Hippocampal formation (tissue), 2 donors: ENCODE measurements around the gene SMARCC2.

Experiments used
- DNase-seq, 2 donors: peaks; one replicate each; lab custom pipeline; 2025; lab: John Stamatoyannopoulos, UW

SMARCC2 gene

DNA sequence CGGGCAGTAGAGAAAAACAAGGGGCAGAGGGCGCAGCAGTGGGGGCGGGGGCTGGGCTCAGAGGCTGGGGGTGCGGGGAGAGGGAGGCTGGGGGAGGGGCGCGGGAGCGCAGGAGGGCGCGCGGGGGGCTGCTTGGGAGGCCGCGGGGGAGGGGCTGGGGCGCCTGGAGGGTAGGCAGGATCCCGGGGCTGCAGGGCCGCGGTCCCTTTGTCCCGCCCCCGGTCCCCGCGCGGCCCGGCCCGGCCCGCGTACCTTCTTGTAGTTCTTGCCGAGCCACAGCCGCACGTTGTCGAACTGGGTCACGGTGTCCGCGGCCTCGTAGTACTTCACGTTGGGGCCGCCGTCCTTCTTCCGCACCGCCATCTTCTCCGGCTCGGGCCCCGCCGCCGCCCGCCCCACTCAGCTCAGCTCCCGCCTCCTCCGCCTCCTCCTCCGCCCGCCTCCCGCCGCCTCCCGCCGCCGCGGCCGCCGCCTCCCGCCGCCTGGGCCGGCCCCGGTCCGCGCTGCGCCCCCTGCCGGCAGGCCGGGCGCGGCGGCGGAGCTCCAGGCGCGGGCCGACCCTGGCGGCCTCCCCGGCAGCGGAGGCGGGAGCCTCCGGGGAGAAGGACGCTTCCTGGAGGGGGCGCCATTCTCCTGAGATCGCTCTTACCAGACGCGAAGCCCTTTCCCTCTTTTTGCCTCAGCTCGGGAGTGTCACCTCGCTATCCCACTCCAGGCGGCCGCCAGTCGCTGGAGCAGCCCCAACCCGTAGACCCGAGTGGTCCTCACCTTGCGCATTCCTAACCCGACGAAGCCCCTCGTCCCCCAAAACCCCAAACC, at the start of gene SMARCC2:
Gene SMARCC2, minus strand, starts transcription at position 385 of the 819 bp plus-strand sequence. Its CDS starts 22 bp downstream, at position 363.
- peak; percentile 63 to 69 for DNase-seq

DNA sequence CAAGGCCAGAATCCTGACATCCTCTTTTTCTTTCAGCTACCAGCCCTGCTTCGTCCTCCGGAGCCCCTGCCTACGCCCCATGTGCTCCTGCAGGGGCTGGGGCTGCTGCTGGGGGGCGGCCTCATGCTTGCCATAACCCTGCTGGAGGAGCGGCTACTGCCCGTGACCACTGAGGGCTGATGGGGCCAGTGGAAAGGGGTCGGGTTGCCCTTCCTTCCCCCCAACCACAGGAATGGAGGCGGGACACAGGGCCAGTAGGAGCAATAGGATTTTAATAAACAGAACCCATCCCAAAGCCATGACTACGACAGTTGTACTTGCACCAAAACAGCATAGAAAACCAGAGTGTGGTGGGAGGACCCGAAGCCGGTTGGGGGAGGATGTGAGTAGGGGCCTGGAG, 48.3 kb upstream of the SMARCC2 start:
- DNase-seq = no peak

DNA sequence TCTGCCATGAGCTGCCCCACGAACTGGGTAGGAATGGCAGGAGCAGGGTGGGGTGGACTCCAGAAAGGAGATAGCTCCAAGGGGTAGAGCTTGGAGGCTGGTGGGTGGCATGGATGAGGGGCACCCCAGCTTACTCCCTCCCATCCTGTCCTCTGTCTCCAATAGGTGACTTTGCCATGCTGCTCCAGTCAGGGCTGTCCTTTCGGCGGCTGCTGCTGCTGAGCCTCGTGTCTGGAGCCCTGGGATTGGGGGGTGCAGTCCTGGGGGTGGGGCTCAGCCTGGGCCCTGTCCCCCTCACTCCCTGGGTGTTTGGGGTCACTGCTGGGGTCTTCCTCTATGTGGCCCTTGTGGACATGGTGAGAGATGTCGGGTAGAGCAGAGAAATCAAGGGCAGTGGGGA, 47.7 kb upstream of the SMARCC2 start:
- DNase-seq = no peak

DNA sequence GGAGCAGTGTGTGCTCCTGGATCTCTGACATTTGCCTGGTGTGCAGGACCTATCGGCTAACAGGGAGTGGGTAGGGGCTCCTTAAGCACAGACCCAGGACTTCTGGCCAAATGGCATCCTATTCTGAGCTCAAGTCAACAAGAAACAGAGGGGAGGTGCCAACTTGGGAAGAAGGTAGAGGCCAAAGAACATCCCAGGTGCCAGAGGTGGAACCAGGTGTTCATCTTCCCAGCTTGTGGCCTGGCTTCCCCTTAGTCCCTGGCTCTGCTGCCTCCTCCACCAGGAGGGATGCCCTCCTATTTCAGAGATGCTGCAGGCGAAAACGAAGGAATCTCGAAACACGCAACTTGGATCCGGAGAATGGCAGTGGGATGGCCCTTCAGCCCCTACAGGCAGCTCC, 46.8 kb upstream of the SMARCC2 start:
- no peak for DNase-seq

DNA sequence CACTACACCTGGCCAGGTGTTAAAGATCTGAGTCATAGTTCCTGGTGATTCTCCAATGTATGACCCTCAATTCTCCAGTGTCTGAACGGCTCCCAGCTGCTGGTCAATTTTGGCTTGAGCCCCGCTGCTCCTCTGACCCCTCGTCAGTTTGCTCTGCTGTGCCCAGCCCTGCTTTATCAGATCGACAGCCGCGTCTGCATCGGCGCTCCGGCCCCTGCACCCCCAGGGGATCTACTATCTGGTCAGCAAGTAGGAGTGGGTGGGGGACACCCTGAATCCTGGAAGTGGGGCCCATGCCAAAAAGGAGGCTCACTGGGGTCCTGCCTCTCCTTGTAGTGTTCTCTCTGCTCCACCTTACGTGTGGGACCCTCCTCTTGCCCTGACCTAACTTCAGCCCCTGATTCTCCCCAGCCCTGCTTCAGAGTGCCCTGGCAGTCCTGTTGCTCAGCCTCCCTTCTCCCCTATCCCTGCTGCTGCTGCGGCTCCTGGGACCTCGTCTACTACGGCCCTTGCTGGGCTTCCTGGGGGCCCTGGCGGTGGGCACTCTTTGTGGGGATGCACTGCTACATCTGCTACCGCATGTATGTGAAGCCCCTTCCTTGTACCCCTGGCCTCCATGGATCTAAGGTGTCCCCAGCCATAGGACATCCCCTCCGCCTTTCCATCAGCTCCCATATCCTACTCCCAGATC, 45.6 kb upstream of the SMARCC2 start:
- DNase-seq = no peak

DNA sequence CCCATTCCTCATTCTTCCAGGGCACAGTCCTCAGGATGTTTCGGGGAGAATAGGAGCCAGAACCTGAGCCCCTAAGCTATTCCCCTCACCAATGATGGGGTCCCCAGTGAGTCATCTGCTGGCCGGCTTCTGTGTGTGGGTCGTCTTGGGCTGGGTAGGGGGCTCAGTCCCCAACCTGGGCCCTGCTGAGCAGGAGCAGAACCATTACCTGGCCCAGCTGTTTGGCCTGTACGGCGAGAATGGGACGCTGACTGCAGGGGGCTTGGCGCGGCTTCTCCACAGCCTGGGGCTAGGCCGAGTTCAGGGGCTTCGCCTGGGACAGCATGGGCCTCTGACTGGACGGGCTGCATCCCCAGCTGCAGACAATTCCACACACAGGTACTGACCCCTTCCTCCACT, 41.9 kb upstream of the SMARCC2 start:
- DNase-seq = no peak

DNA sequence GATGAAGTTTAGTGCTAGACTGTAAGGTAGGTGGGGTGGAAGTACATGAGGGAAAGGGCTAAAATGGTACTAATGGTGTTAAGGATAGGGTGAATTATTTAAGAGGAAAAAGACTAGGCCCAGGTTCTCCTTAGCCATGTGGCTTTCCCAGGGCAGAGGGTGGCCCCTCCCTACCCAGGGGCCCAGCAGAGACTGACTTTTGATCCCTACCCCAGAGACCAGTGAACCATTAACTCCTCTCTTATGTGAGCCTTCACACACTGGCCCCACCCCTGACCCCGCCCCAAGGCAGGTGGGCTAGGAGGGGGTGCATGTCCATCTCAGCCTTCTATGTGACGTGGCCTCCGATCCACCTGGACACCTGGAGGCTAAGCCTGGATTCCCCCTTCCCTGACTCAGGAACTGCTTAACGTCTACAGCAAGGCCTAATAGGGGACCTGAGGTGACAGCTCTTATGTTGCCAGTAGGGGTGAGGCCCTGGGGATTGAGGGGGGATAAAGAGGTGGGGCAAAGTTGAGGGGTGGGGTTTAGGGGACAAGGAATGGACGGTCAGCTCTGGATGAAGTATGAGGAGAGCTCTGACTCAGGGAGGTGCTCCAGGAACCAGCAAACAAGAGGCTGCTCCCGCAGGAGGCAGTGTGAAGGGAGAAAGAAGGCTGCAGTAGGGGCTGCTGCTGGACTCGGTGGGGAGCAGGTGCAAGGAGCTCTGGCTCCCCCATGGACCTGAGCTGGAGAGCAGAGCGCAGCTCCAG, 41.3 kb upstream of the SMARCC2 start:
- DNase-seq = no peak

DNA sequence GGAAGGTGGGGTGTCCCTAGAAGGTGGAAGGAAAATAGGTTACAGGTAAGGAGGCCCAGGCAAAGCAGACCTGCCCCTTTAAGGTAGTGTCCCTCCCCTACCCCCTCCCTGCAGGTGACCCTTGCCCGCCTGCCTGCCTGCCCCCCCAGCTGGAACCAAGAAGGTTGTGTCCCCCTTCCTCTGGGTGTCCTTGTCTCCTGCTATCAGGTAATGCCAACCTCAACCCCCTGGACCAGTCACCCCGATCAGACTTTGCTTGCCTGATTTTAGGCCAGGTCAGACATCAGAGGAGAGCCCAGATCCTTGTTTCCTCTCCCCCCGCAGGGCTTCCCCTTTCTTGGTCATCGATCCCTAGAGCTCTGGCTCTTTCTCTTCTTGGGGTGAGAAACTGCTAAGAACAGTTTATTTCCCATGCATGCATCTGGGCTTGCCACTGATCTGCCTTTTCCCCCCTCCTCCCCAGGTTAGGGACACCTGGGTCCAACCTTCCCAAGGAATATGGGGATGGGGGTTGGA, 40.7 kb upstream of the SMARCC2 start, which contains the start of gene SLC39A5:
Gene SLC39A5, plus strand, starts transcription at position 136 of the 516 bp plus-strand sequence. CDS start 1,224 bp downstream, outside the sequence.
- no peak for DNase-seq

DNA sequence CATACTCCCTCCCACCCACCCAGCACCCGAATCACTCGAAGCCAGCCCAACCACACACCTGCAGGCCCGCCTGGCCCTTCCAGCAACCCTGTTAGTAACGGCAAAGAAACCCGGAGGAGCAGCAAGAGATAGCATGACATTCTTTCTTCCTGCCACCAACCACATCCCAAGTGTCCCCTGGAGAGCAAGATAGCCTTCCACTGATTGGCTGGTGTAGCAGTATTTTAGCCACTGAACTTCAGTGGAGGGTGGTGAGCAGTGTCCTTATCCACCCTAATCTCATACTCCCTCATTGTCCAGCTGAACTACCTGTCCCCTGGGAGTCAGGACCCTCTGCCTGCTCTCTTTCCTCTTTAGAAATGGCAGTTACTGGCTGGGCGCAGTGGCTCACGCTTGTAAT, 39.8 kb upstream of the SMARCC2 start:
- no peak for DNase-seq

DNA sequence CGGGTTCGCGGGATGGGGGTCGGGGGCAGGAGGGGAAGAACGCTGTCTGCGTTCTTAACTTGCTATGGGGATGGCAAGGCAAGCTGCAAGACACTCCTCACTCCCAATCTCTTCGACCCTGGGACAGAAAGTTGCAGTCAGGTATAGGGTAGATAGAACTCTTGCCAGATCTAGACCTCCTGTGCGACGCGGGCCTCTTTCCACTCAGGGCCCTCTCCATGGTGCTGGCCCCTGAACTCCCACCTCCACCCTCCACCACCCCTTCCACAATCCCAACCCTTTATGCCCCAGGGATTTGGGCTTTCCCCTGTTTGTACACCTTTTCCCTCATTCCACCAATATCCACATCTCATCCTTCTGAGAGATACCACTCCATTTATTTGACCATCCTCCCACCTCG, 35.7 kb upstream of the SMARCC2 start:
- no peak for DNase-seq

DNA sequence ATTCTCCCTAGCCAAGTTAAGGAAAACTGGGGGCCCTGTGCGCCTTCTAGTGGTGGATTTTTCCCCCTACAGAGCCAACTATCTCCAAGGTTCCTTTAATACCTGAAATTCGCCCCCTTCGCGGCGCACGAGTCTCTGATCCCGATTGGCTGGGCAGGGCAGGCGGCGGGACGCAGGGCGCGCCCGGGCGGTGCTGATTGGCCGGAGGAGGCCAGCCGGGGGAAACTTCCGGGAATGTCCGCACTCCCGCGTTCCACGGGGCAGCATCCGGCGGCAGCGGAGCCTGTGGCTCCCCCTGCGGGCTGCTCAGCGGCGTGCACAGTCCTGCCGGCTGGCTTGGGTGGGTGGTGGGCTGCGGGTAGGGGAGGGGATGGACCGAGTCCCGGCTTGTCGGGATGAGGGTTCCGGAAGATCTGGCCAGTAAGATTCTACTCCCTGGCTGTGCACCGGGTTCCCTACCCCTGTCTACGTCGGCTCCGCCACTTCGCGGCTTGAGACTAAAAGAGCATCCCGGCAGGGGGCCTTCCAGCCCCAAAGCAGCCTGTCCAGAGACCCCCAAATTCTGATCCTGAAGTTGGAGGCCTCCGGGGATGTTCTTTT, 34.9 kb upstream of the SMARCC2 start, which contains the start of gene NABP2:
Gene NABP2, plus strand, starts transcription at position 241 of the 600 bp plus-strand sequence. CDS start 515 bp downstream, outside the sequence.
- peak; percentile 97 to 98 for DNase-seq

DNA sequence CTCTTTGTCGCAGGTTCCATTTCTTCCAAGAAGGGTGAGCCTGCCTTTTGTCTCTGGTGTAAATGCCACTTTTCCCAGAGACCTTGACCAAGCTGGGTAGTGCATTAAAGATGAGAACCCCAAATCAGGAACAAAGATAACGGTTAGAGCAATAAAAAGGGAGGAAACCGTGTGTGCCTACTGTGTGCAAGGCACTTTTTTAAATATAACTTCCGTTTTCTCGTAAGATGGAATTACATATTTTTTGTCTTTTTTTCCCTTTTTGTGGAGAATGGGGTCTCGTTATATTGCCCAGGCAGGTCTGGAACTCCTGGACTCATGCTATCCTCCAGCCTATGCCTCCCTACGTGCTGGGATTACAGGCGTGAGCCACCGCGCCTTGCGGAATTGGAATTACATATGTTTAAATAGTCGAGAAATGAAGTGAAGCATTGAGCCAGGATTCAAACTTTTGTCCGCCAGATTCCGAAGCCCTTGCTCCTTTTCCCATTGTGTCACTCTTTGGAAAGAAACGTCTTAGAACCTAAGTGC, 34.4 kb upstream of the SMARCC2 start:
- no peak for DNase-seq

DNA sequence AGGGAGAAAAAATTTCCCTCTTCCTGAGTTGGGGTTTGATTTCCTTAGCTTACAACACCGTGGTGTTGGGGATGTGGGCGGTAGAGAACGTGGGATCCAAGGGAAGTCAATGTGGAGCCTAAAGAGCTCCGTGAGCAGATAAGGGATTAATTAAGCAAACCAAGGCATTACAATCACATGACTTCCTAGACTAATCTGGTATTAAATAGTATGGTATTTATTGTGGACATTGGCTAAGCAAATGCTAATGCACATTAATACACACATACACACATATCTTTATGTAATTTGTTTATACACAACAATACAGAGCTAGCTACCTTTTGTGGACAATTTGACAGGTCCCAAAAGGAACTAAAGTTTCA, 33.2 kb upstream of the SMARCC2 start:
- no peak for DNase-seq

DNA sequence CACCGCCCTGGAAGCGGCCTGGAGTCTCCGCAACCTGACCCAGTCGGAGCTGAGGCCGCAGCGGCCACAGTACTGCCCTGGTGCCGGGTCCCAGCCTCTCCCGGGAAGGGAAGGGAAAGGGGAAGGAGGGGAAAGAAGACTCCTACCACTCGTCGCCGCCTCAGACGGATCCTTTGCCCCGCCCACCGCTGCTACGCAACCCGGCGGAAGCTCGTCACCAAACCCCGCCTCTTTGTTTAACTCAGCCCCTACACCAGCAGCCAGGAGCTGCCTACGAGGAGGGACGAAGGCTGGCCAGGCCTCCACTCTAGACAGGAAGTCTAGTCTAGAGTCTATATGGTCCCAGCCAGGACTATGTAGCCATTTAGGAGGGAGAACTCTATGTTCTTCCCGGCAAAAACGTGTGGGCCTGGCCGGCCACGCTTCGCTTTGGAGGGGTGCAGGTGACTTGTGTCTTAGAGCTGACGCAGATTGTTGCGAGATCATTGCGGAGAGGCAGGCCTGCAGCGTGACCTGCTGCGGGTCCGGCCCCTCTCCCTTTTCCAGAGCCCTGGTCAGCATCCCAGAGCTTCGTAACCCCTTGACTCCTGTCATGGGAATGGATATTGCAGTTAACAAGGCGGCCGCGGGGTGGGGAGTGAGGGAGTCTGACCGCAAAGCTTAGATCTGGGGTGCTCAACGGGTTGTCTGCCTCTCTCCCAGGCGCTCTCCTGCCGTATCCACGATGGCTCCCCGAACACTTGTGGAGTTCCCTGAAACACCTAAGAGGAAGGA, 32.7 kb upstream of the SMARCC2 start, which contains the start of gene RNF41:
Gene RNF41, minus strand, starts transcription at position 166 of the 774 bp plus-strand sequence. CDS start 7,875 bp downstream, outside the sequence.
- peak; percentile 95 to 98 for DNase-seq

DNA sequence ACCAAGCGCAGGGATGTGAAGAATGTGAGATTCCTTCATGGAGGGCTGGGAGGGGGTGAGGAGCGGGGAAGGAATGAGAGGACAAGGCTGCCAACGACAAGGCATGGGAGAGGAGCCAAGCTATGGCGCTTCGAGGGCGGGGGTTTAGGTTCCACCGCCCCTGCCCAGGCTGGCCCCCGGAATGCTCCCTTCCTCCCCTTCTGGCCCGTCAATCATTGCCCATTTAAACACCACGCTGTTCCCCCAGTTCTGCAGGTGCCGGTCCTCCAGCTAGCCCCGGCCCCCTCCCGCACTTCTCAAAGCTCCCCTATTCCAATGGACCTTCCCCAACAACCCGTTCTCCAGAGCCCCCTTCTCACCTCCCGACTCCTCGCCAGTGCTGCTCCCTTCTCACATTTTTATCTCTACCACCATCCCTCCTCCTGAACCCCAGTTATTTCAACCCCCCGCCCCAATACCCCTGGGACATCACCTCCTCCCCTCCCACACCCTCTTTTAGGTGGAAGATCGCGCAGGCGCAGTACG, 32.0 kb upstream of the SMARCC2 start:
- DNase-seq = peak; percentile 24 to 43

DNA sequence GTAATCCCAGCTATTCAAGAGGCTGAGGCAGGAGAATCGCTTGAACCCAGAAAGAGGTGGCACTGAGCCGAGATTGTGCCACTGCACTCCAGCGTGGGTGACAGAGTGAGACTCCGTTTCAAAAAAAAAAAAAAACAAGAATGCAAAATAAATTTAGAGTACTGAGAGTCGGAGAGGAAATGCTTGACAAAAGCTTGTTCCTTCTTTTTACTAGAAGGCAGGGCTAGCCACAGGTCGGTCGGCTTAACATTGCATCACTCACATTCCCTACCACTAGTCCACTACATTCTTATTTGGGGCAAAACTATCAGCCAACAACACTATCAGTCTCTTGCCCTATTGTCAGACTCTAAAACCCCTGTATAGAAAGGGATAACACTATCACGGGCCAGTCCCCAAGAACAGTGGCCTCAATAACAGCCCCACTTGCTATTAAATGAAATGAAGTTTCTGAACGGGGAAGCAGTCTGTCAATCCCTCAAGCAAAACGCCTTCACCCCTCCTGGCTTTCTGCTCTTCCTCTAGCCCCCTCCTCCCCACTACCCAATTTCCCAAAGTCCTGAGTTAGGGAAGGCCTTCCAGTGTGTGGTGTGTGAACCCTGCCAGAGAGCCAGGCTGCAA, 31.4 kb upstream of the SMARCC2 start:
- peak in 1 of 2 donors; percentile 5 for DNase-seq

DNA sequence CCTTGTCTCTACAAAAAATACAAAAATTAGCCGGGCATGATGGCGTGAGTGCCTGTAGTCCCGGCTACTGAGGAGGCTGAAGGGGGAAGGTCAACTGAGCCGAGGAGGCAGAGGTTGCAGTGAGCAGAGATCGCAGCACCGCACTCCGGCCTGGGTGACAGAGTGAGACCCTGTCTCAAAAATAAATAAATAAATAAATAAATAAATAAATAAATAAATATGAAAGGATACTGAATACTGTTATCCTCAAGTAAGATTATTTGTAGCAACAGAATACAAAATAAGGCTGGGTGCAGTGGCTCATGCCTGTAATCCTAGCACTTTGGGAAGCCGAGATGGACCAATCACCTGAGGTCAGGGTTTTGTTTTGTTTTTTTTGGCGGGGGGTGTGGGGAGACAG, 30.6 kb upstream of the SMARCC2 start:
- DNase-seq = no peak

DNA sequence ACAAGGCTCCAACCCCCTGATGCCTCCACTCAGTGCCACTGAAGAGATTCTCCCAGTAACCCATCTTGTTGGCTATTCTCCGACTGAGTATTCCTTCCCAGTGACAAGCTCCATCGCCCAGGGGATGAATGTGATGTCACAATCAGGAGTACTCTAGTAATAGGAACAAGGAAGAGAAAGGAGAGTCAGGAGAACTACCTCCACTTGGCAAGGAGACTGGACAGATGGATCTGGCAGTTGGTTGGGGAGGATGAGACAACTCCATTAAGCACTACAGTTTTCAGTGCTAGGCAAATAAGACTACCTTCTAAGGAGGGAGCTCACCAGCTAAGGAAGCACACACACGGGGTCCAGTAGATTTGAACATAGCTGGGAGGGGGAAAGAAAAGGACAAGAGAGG, 27.2 kb upstream of the SMARCC2 start:
- peak in 1 of 2 donors; percentile 12 for DNase-seq

DNA sequence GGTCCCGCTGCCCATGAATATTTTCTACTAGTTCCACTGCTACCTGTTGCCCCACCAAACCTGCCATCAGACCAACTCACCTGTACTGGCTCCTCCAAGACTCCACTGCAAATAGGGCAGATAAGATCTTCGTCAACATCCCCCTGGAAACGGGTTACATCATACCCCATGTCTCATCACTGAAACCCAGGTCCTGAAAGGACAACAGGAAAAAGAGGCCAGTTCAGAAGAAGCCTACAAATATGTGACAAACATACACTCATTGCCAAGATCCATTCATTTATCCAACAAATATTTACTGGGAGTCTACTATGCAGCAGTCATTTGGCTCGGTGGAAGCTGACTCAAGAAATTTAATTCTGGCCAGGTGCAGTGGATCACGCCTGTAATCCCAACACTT, 24.6 kb upstream of the SMARCC2 start:
- no peak for DNase-seq

DNA sequence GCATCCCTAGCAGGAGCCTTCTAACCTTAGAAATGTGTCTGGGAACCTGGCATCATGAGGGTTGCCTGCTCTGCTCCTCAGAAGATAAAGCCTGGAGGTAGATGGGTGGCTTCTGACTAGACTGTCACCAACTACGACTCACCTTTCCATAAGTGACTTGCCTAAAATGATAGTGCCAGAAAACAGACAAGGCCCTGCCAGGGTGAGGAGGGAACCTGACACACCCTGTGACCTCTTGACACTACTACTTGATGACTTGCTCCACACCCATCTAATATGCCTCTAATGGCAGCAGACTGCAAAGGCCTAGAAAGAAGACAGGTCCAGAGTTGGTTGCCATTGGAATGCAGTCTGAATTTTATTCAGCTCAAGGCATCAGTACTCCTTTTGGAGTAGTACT, 23.1 kb upstream of the SMARCC2 start:
- no peak for DNase-seq
